SH-SY5Y (cell line): ENCODE measurements around the gene ARSJ.

Experiments
- GATA2 ChIP-seq: IDR thresholded peaks from 2 replicates; pipeline ENCODE4 v1.6.1; 2011; ENCODE audit warnings: mild to moderate bottlenecking, low read depth, low read length
- GATA3 ChIP-seq: IDR thresholded peaks from 2 replicates; pipeline ENCODE4 v1.6.1; 2011; ENCODE audit warnings: low read depth, mild to moderate bottlenecking, low read length, moderate library complexity

The ARSJ gene

DNA sequence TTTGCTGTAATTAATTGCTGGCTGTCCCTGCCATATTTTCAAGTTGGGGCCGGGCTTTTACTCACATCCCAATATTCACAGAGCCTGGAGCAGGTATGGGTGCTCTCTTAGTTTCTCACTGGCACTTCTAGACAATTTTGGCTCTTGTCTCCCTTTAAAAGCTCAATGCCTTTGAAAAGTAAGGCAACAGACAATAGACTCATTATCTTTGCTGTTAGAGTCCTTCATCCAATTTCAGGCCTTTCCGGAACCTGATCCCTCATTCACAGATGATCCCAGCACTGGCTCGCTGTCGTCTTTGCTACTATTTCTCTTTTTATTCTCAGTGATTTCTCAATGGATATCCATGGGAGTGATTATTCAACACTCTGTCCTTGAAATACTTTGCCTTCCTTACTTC lies 6.7 kb downstream of the ARSJ start:
- TF ChIP-seq GATA3 (no peak), GATA2 (no peak)

DNA sequence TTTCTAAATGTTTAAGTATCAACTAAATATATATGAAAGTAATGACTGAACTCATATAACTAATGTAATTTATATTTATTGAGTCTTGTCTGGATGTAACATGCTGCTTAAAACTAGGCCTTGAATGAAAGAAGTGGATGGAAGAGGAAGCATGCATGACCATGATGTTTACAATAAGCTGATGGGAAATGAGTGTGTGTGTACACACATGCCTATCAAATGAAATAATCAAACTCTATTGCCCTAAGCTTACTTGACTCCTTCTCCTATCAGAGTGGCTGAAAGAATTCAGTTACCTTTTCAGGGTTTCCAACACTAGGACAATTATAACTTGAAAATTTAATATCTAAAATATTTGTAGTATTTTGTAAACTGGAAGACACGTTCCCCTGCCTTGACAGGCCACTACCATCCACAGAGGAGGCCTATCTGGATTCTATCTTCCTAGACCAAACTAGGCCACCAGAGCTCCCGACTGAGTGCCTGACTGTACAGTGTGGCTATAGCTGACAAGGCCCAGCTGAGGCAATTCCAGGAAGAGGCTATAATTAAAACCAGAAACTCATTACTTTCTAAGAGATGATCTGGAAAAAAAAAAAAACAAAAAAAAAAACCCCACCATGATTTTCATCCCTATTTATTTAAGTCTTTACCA lies 7.6 kb downstream of the ARSJ start:
- TF ChIP-seq GATA2 (peak; percentile 70), GATA3 (no peak)

DNA sequence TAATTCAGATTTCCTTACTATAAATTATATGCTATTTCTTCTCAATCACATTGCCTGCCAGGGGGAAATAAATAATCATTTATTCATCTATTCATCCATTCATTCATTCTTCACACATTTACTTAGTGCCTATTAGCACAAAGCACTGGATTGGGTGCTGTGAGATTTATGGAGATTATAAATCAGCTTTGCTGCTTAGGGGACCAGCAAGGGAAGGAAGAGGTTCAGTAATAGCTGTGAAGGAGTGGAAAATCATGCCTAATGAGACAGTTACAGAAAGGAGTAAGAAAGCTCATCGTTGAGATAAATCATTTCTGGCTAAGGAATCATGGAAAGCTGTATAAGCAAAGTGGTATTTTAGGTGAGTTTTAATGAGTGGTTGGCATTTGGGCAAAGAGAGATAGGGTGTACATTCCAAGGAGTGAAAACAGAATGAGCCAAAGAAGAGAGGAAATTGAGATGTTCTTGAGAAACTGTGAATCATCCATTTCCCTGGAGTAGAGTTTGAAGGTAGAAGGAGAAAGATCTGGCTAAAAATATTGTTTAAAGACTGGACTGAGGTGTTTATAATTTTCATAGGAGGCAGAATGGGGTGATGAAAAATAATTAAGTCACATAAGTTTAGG lies 9.6 kb downstream of the ARSJ start:
- no peak for TF ChIP-seq GATA2
- no peak for TF ChIP-seq GATA3

DNA sequence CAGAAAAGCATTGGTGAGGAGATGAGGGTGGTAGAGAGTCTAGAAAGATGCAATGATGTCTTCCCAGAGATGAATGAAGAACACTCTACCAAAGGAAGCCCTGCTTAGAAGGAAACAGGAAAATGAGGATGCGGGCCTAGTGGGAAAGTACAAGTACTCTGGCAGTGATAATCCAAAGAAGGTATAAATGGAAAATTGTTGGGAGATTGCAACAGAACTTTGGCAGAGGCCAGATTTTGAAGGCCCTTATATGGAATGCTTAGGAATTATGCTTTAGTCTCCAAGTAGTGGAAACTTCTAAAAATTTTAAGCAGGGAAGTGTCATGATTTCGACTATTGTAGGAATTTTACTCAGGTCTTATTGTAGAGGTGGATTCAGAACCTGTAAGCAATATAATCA lies 11.0 kb downstream of the ARSJ start:
- TF ChIP-seq GATA2 (no peak), GATA3 (no peak)

DNA sequence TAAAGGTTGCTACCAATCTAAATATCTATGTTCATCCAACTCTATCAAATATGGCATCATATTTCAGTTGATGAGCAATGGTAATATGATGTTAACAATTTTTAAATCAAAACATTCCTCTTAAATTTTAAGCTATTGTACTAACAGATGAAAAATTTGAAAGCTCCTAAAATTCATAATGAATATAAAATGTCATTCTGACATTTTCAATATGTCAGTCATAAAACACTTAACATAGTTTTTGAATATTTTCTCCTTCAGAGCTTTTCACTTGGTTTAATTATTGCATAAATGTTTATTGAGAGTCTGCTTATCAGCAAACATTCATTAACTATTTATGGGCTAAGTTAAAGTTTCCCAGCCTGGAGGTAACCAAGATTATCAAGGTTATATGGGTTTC lies 11.8 kb downstream of the ARSJ start:
- TF ChIP-seq GATA2 (no peak), GATA3 (no peak)

DNA sequence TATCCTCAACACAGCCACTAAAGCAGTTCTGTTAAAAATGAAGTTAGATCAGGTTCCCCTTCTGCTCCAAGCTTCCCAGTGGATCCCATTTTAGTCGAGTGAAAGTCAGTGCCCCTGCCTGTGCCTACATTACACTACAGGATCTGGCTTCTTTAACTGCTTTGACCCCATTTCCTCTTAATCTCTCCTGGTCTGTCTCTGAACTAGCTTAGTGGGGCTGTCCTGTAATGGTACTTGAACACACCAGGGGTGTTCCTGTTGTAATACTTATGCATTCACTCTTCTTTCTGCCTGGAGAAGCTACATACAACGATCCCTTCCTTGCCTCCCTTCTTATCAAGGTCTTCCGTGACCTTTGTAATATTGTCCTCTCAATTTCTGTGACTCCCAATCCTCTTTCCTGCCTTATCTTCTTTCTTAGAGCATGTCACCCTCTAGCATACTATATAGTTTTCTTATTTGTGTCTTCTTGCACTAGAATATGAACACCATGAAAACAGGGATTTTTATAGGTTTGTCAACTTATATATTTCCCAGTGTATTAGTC lies 16.7 kb downstream of the ARSJ start:
- TF ChIP-seq GATA3 (no peak), GATA2 (no peak)

DNA sequence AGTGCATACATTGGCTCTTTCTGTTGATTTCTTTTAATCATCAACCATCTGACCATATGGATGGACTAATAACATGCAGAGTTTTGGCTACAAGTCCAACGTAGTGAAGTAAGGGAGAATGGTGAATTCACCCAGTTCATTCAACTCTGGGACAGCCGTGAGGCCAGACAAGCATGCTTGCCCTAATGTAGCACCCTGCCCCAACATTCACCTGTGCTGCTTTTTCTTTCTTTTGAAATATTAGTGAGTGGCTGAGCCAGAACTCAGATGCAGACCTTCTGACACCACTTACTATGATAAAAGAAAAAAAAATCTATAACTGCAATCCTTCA lies 17.5 kb downstream of the ARSJ start:
- no peak for TF ChIP-seq GATA2
- no peak for TF ChIP-seq GATA3

DNA sequence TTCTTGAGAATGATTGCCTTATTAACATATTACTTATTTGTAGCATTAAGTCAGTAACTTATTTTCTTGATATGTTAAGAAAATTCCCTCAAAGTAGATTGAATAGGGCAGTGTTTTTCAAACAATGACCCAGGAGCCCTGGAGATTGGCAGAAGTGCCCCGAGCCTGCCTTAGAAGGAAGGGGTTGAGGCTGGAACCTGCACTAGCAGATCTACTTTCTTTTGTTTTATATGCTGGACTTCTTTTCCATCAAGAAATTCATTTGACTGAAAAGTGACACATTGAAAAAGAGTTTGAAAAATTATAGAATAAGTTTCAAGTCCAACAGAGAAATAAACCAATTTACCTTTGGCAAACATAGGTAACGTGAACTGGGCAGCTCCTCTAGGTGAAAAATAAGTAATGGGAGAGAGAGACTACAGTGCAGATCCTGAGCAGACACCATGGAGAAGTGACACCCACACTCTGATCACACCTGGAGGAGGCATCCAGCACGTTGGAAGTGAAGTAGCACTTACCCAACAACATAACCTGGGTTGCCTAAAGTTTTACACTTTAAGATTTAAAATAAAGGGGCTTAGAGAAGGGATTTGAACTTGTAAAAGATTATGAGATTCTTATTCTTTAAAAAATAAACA lies 18.6 kb downstream of the ARSJ start:
- TF ChIP-seq GATA2 (no peak), GATA3 (no peak)

DNA sequence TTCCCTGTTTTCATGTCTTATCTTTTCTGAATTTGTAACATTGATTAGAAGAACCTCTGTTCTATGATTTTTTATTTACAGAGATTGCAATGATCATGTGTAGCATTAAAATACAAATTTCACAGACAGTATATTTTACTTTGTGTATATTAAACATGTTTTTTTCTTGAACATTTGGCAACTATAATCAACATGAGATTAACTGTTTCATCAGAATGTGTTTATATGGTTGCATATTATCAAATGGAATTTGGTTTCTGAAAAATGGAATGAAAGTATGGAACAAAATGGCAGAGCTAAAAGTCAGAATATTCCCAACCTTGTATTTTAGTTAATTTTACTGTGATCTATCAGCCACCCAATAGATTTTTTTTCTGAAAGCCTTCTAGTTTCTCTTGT lies 19.9 kb downstream of the ARSJ start:
- TF ChIP-seq GATA3 (no peak), GATA2 (no peak)

DNA sequence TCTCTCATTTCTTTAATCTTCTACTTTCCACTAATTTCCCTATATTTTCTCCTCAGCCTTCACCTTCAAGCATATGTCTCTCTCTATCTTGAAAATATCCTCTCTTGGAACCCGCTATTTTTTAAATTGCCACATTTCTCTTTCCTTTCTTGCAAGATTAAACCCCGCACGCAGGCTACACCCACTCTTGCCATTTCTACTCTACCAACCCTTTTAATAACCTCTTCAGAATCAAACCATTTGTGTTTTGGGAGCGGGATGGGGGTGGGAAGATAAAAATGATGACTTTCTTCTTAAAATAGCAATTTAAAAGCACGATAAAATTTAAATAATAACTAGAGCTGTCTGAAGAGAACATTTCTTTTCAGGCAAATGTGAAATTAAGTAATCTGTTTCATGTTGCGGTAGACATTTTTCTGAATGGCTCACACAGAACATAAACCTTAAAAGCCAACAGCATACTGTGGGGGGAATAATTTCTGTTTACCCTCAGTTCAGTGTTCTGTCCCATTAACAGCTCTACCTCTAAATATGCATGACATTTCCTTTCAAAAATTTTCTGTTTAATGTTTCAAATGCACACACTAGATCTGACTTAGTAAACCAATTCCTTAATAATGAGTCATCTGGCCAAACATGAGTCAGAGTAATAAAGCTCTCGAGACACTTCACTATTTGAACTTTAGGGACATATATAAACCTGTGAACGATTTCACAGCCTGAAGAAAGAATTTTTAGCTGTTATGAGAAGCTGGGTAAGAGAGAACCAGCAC lies 20.5 kb downstream of the ARSJ start:
- no peak for TF ChIP-seq GATA3
- no peak for TF ChIP-seq GATA2

DNA sequence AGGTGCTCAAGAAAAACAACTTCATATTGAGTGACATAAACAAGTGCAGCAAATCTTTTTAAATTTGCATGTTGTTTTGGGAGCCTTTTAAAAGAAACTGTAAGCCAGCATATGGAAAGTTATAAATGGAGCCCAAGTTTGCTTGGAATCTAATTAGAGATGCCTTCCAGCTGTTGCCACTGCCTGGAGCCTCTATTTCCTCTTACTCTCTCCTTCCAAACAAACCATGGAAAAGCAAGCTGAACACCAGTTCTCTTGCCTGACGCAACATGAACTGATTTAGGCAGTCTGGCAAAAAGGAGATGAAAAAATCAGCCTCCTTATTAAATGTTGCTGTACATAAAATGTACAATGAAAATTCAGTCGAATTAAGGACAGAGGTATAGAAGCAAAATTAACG lies 21.5 kb downstream of the ARSJ start:
- TF ChIP-seq GATA3 (no peak), GATA2 (no peak)

DNA sequence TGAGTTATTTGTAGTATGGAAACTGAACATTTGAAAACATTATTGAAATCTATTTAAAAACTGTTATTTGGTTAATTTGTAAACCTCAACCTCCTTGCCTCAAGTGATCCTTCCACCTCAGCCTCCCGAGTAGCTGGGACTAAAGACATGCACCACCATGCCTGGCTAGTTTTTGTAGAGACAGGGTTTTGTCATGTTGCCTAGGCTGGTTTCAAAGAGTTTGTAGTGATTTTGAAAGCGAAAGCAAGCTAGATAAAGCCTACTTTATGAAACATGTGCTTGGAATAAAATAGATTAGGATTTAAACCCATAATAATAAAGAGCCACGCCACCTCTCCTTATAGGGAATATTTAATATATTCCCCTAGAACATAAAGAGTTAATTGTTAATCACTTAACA lies 23.5 kb downstream of the ARSJ start:
- TF ChIP-seq GATA3, result no peak
- TF ChIP-seq GATA2, result no peak

DNA sequence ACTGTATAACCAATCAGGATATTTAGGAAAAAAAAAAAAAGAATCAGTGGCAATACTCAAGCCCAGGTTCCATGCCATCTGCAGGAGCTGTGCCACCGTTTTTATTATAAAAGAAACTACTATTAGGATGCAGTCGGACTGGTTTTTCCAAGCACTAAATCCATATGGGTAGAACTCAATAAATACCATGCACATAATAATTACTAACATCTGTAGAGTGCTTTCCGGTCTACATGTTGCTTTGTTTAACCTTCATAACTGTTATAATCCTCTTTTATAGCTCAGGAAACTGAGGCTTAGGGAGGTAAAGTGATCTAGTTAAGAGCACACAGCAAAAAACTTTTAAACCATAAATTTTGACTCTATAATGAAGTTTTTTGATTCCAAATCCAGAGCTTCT lies 24.0 kb downstream of the ARSJ start:
- TF ChIP-seq GATA2, result no peak
- TF ChIP-seq GATA3, result no peak

DNA sequence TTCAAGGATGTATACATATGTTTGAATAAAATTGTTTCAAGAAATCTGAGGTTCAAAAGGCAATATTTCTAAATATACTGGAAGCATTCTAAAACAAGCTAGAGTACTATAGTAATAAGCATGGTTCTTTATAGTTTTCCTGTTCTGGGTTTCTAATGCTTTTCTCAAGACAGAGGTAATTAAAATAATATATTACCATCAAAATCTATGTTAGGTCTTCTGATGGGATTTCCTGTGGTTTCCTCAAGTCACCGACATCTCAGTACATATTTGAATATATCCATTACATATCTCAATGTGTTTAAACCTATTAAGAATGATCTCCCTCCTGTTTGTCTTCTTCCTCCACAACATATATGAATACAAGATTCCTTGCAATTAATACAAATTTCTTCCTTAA lies 25.6 kb downstream of the ARSJ start:
- TF ChIP-seq GATA3, result no peak
- no peak for TF ChIP-seq GATA2

DNA sequence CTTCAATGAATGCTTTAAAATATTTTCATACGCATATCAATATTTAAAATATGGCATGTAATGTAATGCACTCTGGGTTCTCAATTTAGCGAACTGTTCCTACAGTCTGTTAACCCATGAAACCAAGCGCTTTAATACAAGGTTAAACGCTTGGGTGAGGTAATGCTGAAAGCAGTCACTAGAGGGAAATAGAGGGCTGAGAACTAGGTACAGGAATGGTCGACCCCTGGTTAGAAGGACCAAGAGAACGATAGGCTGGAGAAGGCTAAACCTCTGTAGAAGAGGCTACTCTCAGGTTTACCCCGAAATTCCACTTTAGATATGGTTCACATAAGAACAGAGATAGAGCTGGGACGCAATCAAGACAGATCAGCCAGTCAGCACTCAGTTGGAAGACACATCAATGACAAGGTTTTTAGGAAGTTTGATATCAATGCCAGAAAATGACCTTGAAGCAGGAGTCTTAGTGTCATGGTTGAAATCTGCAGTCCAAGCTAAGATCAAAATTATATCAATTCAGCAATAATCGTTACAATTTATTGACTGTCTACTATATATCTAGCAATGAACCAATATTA lies 26.9 kb downstream of the ARSJ start:
- TF ChIP-seq GATA2 (no peak), GATA3 (no peak)
